Panc1 (cell line): ENCODE data around the gene DRD4. TPM values are rescaled to one million over a fixed set of nuclear protein-coding genes. Genes with fewer than 3 reads are reported as not detected.

Experiments used
- ATAC-seq: fragments of 200-7000 bp; cut with Tn5 transposase; 2 replicates; pipeline ENCODE4 v1.9.1; 2020; ENCODE audit warnings: mild to moderate bottlenecking, moderate library complexity
- BruUV-seq: library from RNA; stranded (reverse); fragments of 400-500 nt; replicated peaks from 2 replicates; lab custom pipeline; 2021; lab: Mats Ljungman, UMichigan
- CTCF ChIA-PET: fragments of 300-600 bp; sonication (Branson Sonifier 250); formaldehyde crosslinking; loops from one replicate; lab custom pipeline; 2022; ENCODE audit warnings: antibody characterized with exemption; lab: Charles Lee
- POLR2A ChIA-PET: fragments of 300-600 bp; sonication (Branson Sonifier 250); formaldehyde crosslinking; loops from one replicate; lab custom pipeline; 2022; ENCODE audit warnings: antibody characterized with exemption; lab: Charles Lee
- DNase-seq: peaks from one replicate; pipeline ENCODE4 v3.0.0-alpha.2; 2010; ENCODE audit warnings: low read depth, low spot score
- H3K27ac ChIP-seq: 2 replicates; pipeline ENCODE4 v1.5.1; 2011; ENCODE audit warnings: mild to moderate bottlenecking, low read length, inconsistent platforms
- H3K27me3 ChIP-seq: fragments of 200-500 bp; sonication (Bioruptor generic); 2 replicates; pipeline ENCODE4 v1.6.0; 2014; ENCODE audit warnings: low read length, inconsistent platforms; ENCODE audit not compliant: control insufficient read depth, insufficient read depth
- H3K36me3 ChIP-seq: fragments of 200-500 bp; sonication (Bioruptor generic); 2 replicates; pipeline ENCODE4 v1.5.1; 2014; ENCODE audit warnings: inconsistent platforms, mild to moderate bottlenecking, low read length, moderate library complexity; ENCODE audit not compliant: control insufficient read depth, insufficient read depth
- H3K4me1 ChIP-seq: 2 replicates; pipeline ENCODE4 v1.5.1; 2011; ENCODE audit warnings: inconsistent platforms, mild to moderate bottlenecking, low read length, moderate library complexity; ENCODE audit not compliant: control insufficient read depth, insufficient read depth
- H3K4me3 ChIP-seq, 2 experiments: 2 replicates each; pipeline ENCODE4 v1.5.1; 2011 to 2012; ENCODE audit warnings: low read depth in 2 of 2, low read length in 2 of 2, mild to moderate bottlenecking in 2 of 2, inconsistent platforms in 1 of 2, moderate library complexity in 1 of 2
- H3K9me3 ChIP-seq: fragments of 200-500 bp; sonication (Bioruptor generic); 2 replicates; pipeline ENCODE4 v1.5.1; 2014; ENCODE audit warnings: low read depth, mild to moderate bottlenecking, inconsistent platforms, low read length, moderate library complexity; ENCODE audit not compliant: control insufficient read depth, insufficient read depth
- CTCF ChIP-seq: fragments of 450-650 bp; IDR thresholded peaks from 2 replicates; pipeline ENCODE4 v1.5.1; 2017; ENCODE audit warnings: mild to moderate bottlenecking
- POLR2AphosphoS5 ChIP-seq: IDR thresholded peaks from 2 replicates; pipeline ENCODE4 v1.6.1; 2012; ENCODE audit warnings: mild to moderate bottlenecking, low read depth, low read length, moderate library complexity
- REST ChIP-seq, 2 experiments: IDR thresholded peaks; 2 replicates each; pipeline ENCODE4 v1.6.1; 2011 to 2012; ENCODE audit warnings: low read depth in 2 of 2, control low read depth in 1 of 2, low read length in 1 of 2, mild to moderate bottlenecking in 1 of 2, moderate library complexity in 1 of 2; ENCODE audit not compliant: insufficient read depth in 1 of 2
- SIN3A ChIP-seq: IDR thresholded peaks from 2 replicates; pipeline ENCODE4 v1.6.1; 2012; ENCODE audit warnings: low read depth, mild to moderate bottlenecking, low read length, moderate library complexity, borderline replicate concordance; ENCODE audit not compliant: insufficient read depth
- TCF7L2 ChIP-seq: IDR thresholded peaks from 2 replicates; pipeline ENCODE4 v1.6.1; 2011; ENCODE audit warnings: mild to moderate bottlenecking, low read depth, low read length, inconsistent platforms
- in situ Hi-C: cut with HindIII; loops from 2 replicates; pipeline ENCODE4 v1.10.0; 2016; ENCODE audit warnings: low sequenced_read_pairs, low pct_unique_long_range_greater_than_20kb
- intact Hi-C: fragments of 100-400 bp; cut with micrococcal nuclease; formaldehyde crosslinking; loops from one replicate; pipeline ENCODE4 v1.10.0; 2022; ENCODE audit not compliant: unreplicated experiment
- total RNA-seq: library from RNA; stranded (reverse); gene quantifications from one replicate; pipeline ENCODE4 v1.2.1, GENCODE V29; 2021; ENCODE audit not compliant: unreplicated experiment

The DRD4 gene
- total RNA-seq, 1 experiment from 2014 or later = 0.95 TPM

- no TSS peak for BruUV-seq
- no peak overlapping the region for H3K4me3 ChIP-seq
- TF ChIP-seq TCF7L2 = no peak
- no peak for TF ChIP-seq CTCF
- 0 out of 2 replicates have a peak, but pooled peaks have one; percentile 27 for TF ChIP-seq POLR2AphosphoS5
- ATAC-seq (no peak), DNase-seq (no peak)
- in situ Hi-C loops (no loop called here), intact Hi-C loops (no loop called here)
- peaks cover 6% of the 10 kb centered on the region for H3K4me1 ChIP-seq
- ChIA-PET POLR2A (no interaction called here), CTCF (no interaction called here)
- H3K27me3 ChIP-seq = no peaks in the 10 kb centered on the region
- H3K9me3 ChIP-seq = no peaks in the 10 kb centered on the region
- no peak overlapping the region for H3K27ac ChIP-seq
- H3K36me3 ChIP-seq = no peaks in the 10 kb centered on the region
These were observed 1.0 kb upstream of the DRD4 start for GRCh38 chr11:635945-636510.

GRCh38 chr11:637333-637592 lies 194 bp downstream of the DRD4 start:
- no peak for ATAC-seq
- H3K27me3 ChIP-seq = no peaks in the 10 kb centered on the region
- H3K36me3 ChIP-seq = no peaks in the 10 kb centered on the region
- no peaks in the 10 kb centered on the region for H3K9me3 ChIP-seq
- ChIA-PET CTCF (interaction anchor here (0.8 kb wide), 1 partner anchor 91 kb away, joined by 5 read pairs; no protein-coding TSS in a partner anchor), POLR2A (no interaction called here)
- in situ Hi-C loops (no loop called here), intact Hi-C loops (no loop called here)
- no peak for TF ChIP-seq REST (IDR thresholded peaks at IDR 0.05; ENCODE audit: insufficient read depth in 1 of 2, low read depth in 2 of 2, low read length in 1 of 2)
- no peak for TF ChIP-seq CTCF
- no peak for TF ChIP-seq POLR2AphosphoS5
- no peak for TF ChIP-seq SIN3A
- no peak for TF ChIP-seq TCF7L2
- no peak overlapping the region for H3K27ac ChIP-seq
- H3K4me3 ChIP-seq = no peak overlapping the region
- no TSS peak for BruUV-seq
- H3K4me1 ChIP-seq = peaks cover 17% of the 10 kb centered on the region
- no peak for DNase-seq
